ENCODE results near the gene COPB2.
A peak's percentile ranks its signal among the peaks of the same experiment; 100 is the strongest.
"Not testable (repeated sequence)": the region's sequence is repeated elsewhere in the genome, so short reads cannot be mapped to it uniquely, and the experiment has no call there.

The COPB2 gene

GRCh38 chr3:139377378-139377777, 12.1 kb downstream of the COPB2 start:
- DNase-seq = no peak

GRCh38 chr3:139374099-139374498, 15.3 kb downstream of the COPB2 start:
- DNase-seq = no peak

- no peak for DNase-seq
Measured at GRCh38 chr3:139364549-139364948, 24.9 kb downstream of the COPB2 start.

- no peak for DNase-seq
Measured at GRCh38 chr3:139361276-139361675, 28.2 kb downstream of the COPB2 start.

GRCh38 chr3:139358841-139359562, 30.4 kb downstream of the COPB2 start:
- DNase-seq = peak; percentile 57

GRCh38 chr3:139357899-139358298, 31.5 kb downstream of the COPB2 start:
- no peak for DNase-seq

GRCh38 chr3:139355891-139356290, 33.6 kb downstream of the COPB2 start:
- no peak for DNase-seq

GRCh38 chr3:139355476-139355875, 34.0 kb downstream of the COPB2 start:
- no peak for DNase-seq

- no peak for DNase-seq
Measured at GRCh38 chr3:139354661-139355060, 34.8 kb downstream of the COPB2 start.

GRCh38 chr3:139353920-139354556, 35.4 kb downstream of the COPB2 start:
- peak; percentile 71 for DNase-seq

GRCh38 chr3:139346771-139347170, 42.7 kb downstream of the COPB2 start:
- no peak for DNase-seq

- DNase-seq = peak; percentile 88
Measured at GRCh38 chr3:139343895-139344856, 45.3 kb downstream of the COPB2 start, which contains the start of gene MRPS22. MRPS22 (plus strand) TSS chr3:139344020; CDS start chr3:139344027, 7 bp downstream.

- no peak for DNase-seq
Measured at GRCh38 chr3:139342054-139342453, 47.4 kb downstream of the COPB2 start.

- no peak for DNase-seq
Measured at GRCh38 chr3:139340784-139341183, 48.7 kb downstream of the COPB2 start.

GRCh38 chr3:139339219-139339906, 50.1 kb downstream of the COPB2 start:
- DNase-seq = no peak

- DNase-seq = no peak
Measured at GRCh38 chr3:139338405-139338804, 51.0 kb downstream of the COPB2 start.

GRCh38 chr3:139334675-139335074, 54.8 kb downstream of the COPB2 start:
- not testable (repeated sequence) for DNase-seq

- DNase-seq = no peak
Measured at GRCh38 chr3:139332092-139332491, 57.4 kb downstream of the COPB2 start.

- peak; percentile 88 for DNase-seq
Measured at GRCh38 chr3:139329364-139329850, 60.0 kb downstream of the COPB2 start.

- no peak for DNase-seq
Measured at GRCh38 chr3:139328356-139328755, 61.1 kb downstream of the COPB2 start.

GRCh38 chr3:139327861-139328260, 61.6 kb downstream of the COPB2 start:
- DNase-seq = no peak

GRCh38 chr3:139327231-139327630, 62.2 kb downstream of the COPB2 start:
- no peak for DNase-seq

GRCh38 chr3:139326707-139327106, 62.7 kb downstream of the COPB2 start:
- DNase-seq = no peak

Data from DMS53 (cell line).